ENCODE data around the gene BRMS1L. TPM values are rescaled to one million over a fixed set of nuclear protein-coding genes. Genes with fewer than 3 reads are reported as not detected.

The BRMS1L gene
- total RNA-seq, 1 donor from 2014 or later: 5.5 TPM

DNA sequence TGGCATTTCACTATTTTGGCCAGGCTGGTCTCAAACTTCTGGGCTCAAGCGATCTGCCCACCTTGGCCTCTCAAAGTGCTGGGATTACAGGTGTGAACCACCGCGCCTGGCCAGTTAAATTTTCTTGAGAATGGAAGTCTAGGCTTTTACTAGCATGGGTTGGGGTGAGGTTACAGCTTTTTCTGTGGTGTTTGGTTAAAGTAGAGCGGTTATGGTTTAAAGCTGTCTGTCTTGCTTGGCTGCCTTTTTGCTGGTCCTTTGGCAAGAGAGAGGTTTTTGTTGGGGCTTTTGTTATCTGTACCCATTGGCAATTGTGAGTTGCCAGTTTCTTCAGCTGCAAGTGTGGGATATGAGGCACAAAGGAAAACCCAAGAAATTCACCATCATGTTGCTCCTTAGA is 84.1 kb downstream of the BRMS1L start:
- Histone ChIP-seq H3K27ac (no peak overlapping the region), H3K4me3 (no peak overlapping the region), H3K27me3 (ENCODE audit: low read depth) (no peaks in the 10 kb centered on the region), H3K4me1 (no peaks in the 10 kb centered on the region), H3K9me3 (no peaks in the 10 kb centered on the region), H3K36me3 (no peaks in the 10 kb centered on the region)
- ATAC-seq (no peak), DNase-seq (no peak)
- intact Hi-C loops (cut with DNase I): no loop called here
- TF ChIP-seq, protein P1, sequence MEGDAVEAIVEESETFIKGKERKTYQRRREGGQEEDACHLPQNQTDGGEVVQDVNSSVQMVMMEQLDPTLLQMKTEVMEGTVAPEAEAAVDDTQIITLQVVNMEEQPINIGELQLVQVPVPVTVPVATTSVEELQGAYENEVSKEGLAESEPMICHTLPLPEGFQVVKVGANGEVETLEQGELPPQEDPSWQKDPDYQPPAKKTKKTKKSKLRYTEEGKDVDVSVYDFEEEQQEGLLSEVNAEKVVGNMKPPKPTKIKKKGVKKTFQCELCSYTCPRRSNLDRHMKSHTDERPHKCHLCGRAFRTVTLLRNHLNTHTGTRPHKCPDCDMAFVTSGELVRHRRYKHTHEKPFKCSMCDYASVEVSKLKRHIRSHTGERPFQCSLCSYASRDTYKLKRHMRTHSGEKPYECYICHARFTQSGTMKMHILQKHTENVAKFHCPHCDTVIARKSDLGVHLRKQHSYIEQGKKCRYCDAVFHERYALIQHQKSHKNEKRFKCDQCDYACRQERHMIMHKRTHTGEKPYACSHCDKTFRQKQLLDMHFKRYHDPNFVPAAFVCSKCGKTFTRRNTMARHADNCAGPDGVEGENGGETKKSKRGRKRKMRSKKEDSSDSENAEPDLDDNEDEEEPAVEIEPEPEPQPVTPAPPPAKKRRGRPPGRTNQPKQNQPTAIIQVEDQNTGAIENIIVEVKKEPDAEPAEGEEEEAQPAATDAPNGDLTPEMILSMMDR (IDR thresholded peaks at IDR 0.05): no peak

GRCh38 chr14:35911097-35911496 is 85.0 kb downstream of the BRMS1L start:
- H3K27me3 ChIP-seq (ENCODE audit: low read depth): no peaks in the 10 kb centered on the region
- intact Hi-C loops (cut with DNase I): no loop called here
- no peaks in the 10 kb centered on the region for H3K4me1 ChIP-seq
- TF ChIP-seq, protein P1 (IDR thresholded peaks at IDR 0.05): no peak
- no peaks in the 10 kb centered on the region for H3K9me3 ChIP-seq
- H3K36me3 ChIP-seq: no peaks in the 10 kb centered on the region
- H3K27ac ChIP-seq: no peak overlapping the region
- ATAC-seq (no peak), DNase-seq (no peak)
- H3K4me3 ChIP-seq: no peak overlapping the region

- H3K4me3 ChIP-seq: no peak overlapping the region
- no peaks in the 10 kb centered on the region for H3K4me1 ChIP-seq
- no peaks in the 10 kb centered on the region for H3K9me3 ChIP-seq
- intact Hi-C loops (cut with DNase I): no loop called here
- ATAC-seq (no peak), DNase-seq (no peak)
- H3K27me3 ChIP-seq (ENCODE audit: low read depth): no peaks in the 10 kb centered on the region
- TF ChIP-seq, protein P1 (IDR thresholded peaks at IDR 0.05): no peak
- no peak overlapping the region for H3K27ac ChIP-seq
- H3K36me3 ChIP-seq: no peaks in the 10 kb centered on the region
Observed at GRCh38 chr14:35915185-35915584, 89.0 kb downstream of the BRMS1L start.

DNA sequence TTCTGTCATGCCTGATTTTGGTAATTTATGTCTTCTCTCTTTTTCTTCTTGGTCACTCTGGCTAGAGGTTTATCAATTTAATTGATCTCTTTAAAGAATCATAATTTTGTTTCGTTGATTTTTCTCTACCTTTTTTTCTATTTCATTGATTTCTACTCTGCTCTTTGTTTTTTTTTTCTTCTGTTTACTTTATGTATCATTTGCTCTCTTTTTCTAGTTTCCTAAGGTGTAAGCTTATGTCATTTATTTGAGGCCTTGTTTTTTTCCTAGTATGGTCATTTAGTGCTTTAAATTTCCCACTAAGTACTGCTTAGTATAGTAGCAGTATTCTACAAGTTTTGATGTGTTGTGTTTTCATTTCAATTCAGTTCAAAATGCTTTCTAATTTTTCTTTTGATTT is 89.6 kb downstream of the BRMS1L start:
- no peak for DNase-seq
- no peak for ATAC-seq
- TF ChIP-seq, protein P1 (IDR thresholded peaks at IDR 0.05): no peak
- Histone ChIP-seq H3K36me3 (no peaks in the 10 kb centered on the region), H3K4me3 (no peak overlapping the region), H3K27ac (no peak overlapping the region), H3K4me1 (no peaks in the 10 kb centered on the region), H3K9me3 (no peaks in the 10 kb centered on the region), H3K27me3 (ENCODE audit: low read depth) (no peaks in the 10 kb centered on the region)
- intact Hi-C loops (cut with DNase I): no loop called here

Other genes with a start within 250 kb of the BRMS1L start
- 64.9 TPM for gene RALGAPA1, start 17.0 kb upstream of the BRMS1L start, total RNA-seq